C4-2B (cell line): ENCODE results near the gene POLR1C.

ENCODE experiments used
- ZFX ChIP-seq: fragments of 450-650 bp; IDR thresholded peaks from 2 replicates; pipeline ENCODE4 v1.6.1; 2017
- TF ChIP-seq, protein P1 (sequence below): fragments of 450-650 bp; conservative IDR thresholded peaks from 2 replicates; pipeline ENCODE4 v1.5.1; 2017; ENCODE audit warnings: mild to moderate bottlenecking

DNA sequence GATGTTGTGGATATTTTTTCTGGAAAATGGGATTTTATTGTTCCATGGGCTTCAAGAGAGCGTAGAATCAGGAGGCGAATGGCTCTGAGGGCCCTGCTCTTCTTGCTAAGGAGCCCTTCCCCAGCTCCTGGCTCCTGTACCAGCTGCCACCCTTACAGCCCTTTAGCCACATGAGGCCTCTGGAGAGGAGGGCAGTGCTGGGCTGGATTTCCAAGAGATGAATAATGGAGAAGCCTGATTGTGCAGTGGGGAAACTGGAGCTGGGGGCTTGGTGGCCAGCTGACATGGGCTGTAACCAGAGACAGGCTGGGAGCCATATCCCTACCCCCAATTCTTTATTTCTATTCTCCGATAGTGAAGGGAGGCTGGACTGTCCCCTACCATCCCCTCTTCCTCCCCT, 16.0 kb upstream of the POLR1C start:
- TF ChIP-seq, protein P1, sequence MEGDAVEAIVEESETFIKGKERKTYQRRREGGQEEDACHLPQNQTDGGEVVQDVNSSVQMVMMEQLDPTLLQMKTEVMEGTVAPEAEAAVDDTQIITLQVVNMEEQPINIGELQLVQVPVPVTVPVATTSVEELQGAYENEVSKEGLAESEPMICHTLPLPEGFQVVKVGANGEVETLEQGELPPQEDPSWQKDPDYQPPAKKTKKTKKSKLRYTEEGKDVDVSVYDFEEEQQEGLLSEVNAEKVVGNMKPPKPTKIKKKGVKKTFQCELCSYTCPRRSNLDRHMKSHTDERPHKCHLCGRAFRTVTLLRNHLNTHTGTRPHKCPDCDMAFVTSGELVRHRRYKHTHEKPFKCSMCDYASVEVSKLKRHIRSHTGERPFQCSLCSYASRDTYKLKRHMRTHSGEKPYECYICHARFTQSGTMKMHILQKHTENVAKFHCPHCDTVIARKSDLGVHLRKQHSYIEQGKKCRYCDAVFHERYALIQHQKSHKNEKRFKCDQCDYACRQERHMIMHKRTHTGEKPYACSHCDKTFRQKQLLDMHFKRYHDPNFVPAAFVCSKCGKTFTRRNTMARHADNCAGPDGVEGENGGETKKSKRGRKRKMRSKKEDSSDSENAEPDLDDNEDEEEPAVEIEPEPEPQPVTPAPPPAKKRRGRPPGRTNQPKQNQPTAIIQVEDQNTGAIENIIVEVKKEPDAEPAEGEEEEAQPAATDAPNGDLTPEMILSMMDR, result no peak
- TF ChIP-seq ZFX, result no peak
